PC-9 (cell line): ENCODE results near the gene GRAMD2A. TPM values are rescaled to one million over a fixed set of nuclear protein-coding genes. Genes with fewer than 3 reads are reported as not detected.

Experiments used
- BruUV-seq: library from RNA; stranded (reverse); fragments of 400-500 nt; replicated peaks from 2 replicates; lab custom pipeline; 2021; lab: Mats Ljungman, UMichigan
- CTCF ChIA-PET: fragments of 300-600 bp; sonication (Branson Sonifier 250); formaldehyde crosslinking; loops from one replicate; lab custom pipeline; 2022; ENCODE audit warnings: antibody characterized with exemption; lab: Charles Lee
- POLR2A ChIA-PET: fragments of 300-600 bp; sonication (Branson Sonifier 250); formaldehyde crosslinking; loops from one replicate; lab custom pipeline; 2022; ENCODE audit warnings: antibody characterized with exemption; ENCODE audit not compliant: unreplicated experiment; lab: Charles Lee
- DNase-seq, 2 experiments: peaks; one replicate each; pipeline versions ENCODE4 v3.0.0 to v3.0.0-alpha.2; 2015 to 2022; ENCODE audit warnings: mixed read lengths in 1 of 2
- H2AFZ ChIP-seq: fragments of 200-600 bp; sonication (generic); 2 replicates; pipeline ENCODE4 v1.8.1; 2017; ENCODE audit warnings: antibody characterized with exemption
- H3F3A ChIP-seq: fragments of 200-600 bp; sonication (generic); 2 replicates; pipeline ENCODE4 v1.8.1; 2017; ENCODE audit warnings: antibody characterized with exemption, mild to moderate bottlenecking, low read depth; ENCODE audit not compliant: insufficient read depth
- H3K27ac ChIP-seq: fragments of 200-600 bp; sonication (generic); 2 replicates; pipeline ENCODE4 v1.6.1; 2016; ENCODE audit warnings: mixed run types
- H3K27me3 ChIP-seq: fragments of 200-600 bp; sonication (generic); 2 replicates; pipeline ENCODE4 v1.6.1; 2016; ENCODE audit warnings: low read depth, mixed run types; ENCODE audit not compliant: insufficient read depth
- H3K36me3 ChIP-seq: fragments of 200-600 bp; sonication (generic); 2 replicates; pipeline ENCODE4 v1.6.1; 2016; ENCODE audit warnings: low read depth, mixed run types
- H3K4me1 ChIP-seq: fragments of 200-600 bp; sonication (generic); replicated peaks from 2 replicates; pipeline ENCODE4 v1.6.1; 2016; ENCODE audit warnings: mixed run types; ENCODE audit not compliant: insufficient read depth
- H3K4me2 ChIP-seq: fragments of 200-600 bp; sonication (generic); 2 replicates; pipeline ENCODE4 v1.6.1; 2017; ENCODE audit warnings: mixed run types
- H3K4me3 ChIP-seq: fragments of 200-600 bp; sonication (generic); 2 replicates; pipeline ENCODE4 v1.6.1; 2016; ENCODE audit warnings: mixed run types
- H3K79me2 ChIP-seq: fragments of 200-600 bp; sonication (generic); 2 replicates; pipeline ENCODE4 v1.6.1; 2017; ENCODE audit warnings: low read depth, mixed run types
- H3K9me2 ChIP-seq: fragments of 200-600 bp; sonication (generic); 2 replicates; pipeline ENCODE4 v1.8.1; 2017; ENCODE audit warnings: mild to moderate bottlenecking; ENCODE audit not compliant: insufficient read depth
- H3K9me3 ChIP-seq: fragments of 200-600 bp; sonication (generic); 2 replicates; pipeline ENCODE4 v1.8.1; 2016; ENCODE audit warnings: low read depth; ENCODE audit not compliant: insufficient read depth
- H4K20me1 ChIP-seq: fragments of 200-600 bp; sonication (generic); 2 replicates; pipeline ENCODE4 v1.8.1; 2017; ENCODE audit not compliant: insufficient read depth
- EZH2 ChIP-seq: fragments of 200-600 bp; sonication (generic); IDR thresholded peaks from 2 replicates; pipeline ENCODE4 v1.8.0; 2017; ENCODE audit warnings: antibody characterized with exemption, low read depth
- intact Hi-C: fragments of 100-400 bp; cut with micrococcal nuclease; formaldehyde crosslinking; loops from one replicate; pipeline ENCODE4 v1.10.0; 2022; ENCODE audit not compliant: unreplicated experiment
- total RNA-seq: library from RNA; stranded (reverse); gene quantifications from 2 replicates; pipeline ENCODE4 v1.2.3, GENCODE V29; 2021
- TF ChIP-seq, protein P1 (sequence below): fragments of 200-600 bp; sonication (generic); conservative IDR thresholded peaks from 2 replicates; pipeline ENCODE4 v1.6.1; 2017; ENCODE audit warnings: mixed run types, antibody characterized with exemption, mild to moderate bottlenecking, moderate library complexity

GRAMD2A gene
- total RNA-seq, 1 experiment from 2014 or later: 60.2 TPM

DNA sequence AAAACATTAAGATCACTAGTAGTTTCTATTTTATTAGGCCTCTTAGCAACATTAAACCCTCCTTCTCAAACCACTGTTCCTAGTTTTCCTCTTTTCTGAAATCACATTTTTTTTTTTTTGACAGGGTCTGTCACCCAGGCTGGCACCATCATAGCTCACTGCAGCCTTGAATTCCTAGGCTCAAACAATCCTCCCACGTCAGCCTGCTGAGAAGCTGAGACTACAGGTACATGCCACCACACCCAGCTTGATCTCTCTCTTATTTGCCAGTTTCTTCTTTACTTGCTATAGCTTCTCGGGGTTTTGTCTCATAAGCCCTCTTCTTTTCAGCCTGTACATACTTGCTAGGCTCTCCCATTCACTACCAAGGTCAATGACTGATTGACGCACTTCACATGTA is 51.4 kb downstream of the GRAMD2A start:
- H3K27ac ChIP-seq: no peak overlapping the region
- H3K4me1 ChIP-seq: no peaks in the 10 kb centered on the region
- H3K9me3 ChIP-seq: no peaks in the 10 kb centered on the region
- no TSS peak for BruUV-seq
- intact Hi-C loops: no loop called here
- CTCF ChIA-PET: interaction anchor here (0.7 kb wide), 1 partner anchor 199 kb away, joined by 3 read pairs; no protein-coding TSS in a partner anchor
- H3K9me2 ChIP-seq: no peaks in the 10 kb centered on the region
- H3K4me2 ChIP-seq: no peak overlapping the region
- POLR2A ChIA-PET: no interaction called here
- no peaks in the 10 kb centered on the region for H3K27me3 ChIP-seq
- no peak for DNase-seq
- TF ChIP-seq, protein P1, sequence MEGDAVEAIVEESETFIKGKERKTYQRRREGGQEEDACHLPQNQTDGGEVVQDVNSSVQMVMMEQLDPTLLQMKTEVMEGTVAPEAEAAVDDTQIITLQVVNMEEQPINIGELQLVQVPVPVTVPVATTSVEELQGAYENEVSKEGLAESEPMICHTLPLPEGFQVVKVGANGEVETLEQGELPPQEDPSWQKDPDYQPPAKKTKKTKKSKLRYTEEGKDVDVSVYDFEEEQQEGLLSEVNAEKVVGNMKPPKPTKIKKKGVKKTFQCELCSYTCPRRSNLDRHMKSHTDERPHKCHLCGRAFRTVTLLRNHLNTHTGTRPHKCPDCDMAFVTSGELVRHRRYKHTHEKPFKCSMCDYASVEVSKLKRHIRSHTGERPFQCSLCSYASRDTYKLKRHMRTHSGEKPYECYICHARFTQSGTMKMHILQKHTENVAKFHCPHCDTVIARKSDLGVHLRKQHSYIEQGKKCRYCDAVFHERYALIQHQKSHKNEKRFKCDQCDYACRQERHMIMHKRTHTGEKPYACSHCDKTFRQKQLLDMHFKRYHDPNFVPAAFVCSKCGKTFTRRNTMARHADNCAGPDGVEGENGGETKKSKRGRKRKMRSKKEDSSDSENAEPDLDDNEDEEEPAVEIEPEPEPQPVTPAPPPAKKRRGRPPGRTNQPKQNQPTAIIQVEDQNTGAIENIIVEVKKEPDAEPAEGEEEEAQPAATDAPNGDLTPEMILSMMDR: no peak
- H4K20me1 ChIP-seq: no peaks in the 10 kb centered on the region
- no peak overlapping the region for H2AFZ ChIP-seq
- no peaks in the 10 kb centered on the region for H3K79me2 ChIP-seq
- no peaks in the 10 kb centered on the region for H3F3A ChIP-seq
- no peaks in the 10 kb centered on the region for H3K36me3 ChIP-seq
- no peak overlapping the region for H3K4me3 ChIP-seq

DNA sequence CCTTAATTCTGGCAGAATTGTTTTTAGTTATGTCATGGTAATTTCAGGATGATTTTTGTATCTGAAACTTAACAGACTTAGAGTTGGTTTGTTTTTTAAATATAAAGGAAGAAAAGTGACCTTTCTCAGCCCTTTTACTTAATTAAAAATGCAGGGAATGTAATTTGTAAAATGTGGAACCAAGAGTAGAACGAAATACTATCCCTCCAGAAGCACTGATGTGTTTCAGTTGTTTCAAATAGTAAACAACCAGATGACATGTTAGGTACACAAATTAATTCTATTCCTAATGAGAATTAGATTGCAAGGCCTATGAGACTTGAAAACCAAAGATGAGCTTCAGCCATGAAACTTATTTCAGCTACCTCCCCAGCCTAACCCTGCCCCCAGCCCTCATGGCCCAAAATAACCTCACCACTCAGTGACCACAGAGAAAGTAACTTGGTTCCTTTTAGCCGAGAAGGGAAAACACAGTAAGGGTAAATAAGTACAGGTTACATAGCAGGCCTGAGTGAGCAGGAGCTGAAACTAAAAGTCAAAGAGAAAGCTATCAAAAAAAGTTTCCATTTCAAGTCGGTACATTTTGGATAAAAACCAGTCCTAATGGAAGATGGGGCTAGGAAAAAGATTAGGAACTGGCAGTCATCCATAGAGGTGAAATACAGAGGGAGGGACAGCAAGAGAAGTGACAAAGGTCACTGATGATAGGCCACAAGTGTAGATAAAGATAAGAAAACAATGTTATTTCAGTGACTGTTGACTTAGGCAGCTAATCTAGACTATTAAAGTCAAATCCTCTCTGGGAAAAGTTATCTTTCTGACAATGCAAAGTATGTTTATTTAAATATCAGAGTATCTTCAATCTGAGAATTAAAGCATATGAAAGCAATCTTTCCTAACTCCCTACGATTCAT is 56.2 kb downstream of the GRAMD2A start:
- Histone ChIP-seq H4K20me1 (no peaks in the 10 kb centered on the region), H3K27ac (no peak overlapping the region), H3K9me2 (no peaks in the 10 kb centered on the region), H2AFZ (no peak overlapping the region), H3F3A (no peaks in the 10 kb centered on the region), H3K9me3 (no peaks in the 10 kb centered on the region), H3K4me2 (no peak overlapping the region), H3K27me3 (no peaks in the 10 kb centered on the region), H3K79me2 (no peaks in the 10 kb centered on the region), H3K4me1 (no peaks in the 10 kb centered on the region), H3K4me3 (no peak overlapping the region), H3K36me3 (no peaks in the 10 kb centered on the region)
- ChIA-PET CTCF (no interaction called here), POLR2A (no interaction called here)
- intact Hi-C loops: no loop called here
- no peak for DNase-seq
- no peak for TF ChIP-seq EZH2
- TF ChIP-seq, protein P1: no peak
- BruUV-seq: no TSS peak

DNA sequence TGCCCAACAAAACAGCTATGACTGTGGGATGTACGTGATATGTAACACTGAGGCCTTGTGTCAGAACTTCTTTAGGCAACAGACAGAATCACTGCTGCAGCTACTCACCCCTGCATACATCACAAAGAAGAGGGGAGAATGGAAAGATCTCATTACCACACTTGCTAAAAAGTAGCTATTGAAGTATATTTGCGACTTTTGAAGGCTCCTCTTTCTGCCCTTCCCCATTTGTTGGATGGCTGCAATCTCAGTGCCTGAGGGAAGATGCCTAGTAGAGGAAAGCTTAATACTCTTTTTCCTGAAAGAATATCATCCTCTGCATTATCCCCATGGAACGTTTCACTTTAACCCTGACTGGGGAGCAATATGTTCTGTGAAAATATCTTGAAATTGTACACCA is 57.5 kb downstream of the GRAMD2A start:
- Histone ChIP-seq H4K20me1 (no peaks in the 10 kb centered on the region), H3K27ac (no peak overlapping the region), H3K27me3 (no peaks in the 10 kb centered on the region), H3K9me3 (no peaks in the 10 kb centered on the region), H3K4me1 (no peaks in the 10 kb centered on the region), H3F3A (no peaks in the 10 kb centered on the region), H3K79me2 (no peaks in the 10 kb centered on the region), H3K9me2 (no peaks in the 10 kb centered on the region), H3K4me2 (no peak overlapping the region), H3K4me3 (no peak overlapping the region), H3K36me3 (no peaks in the 10 kb centered on the region), H2AFZ (no peak overlapping the region)
- no TSS peak for BruUV-seq
- ChIA-PET CTCF (interaction anchor here (0.5 kb wide), 1 partner anchor 753 kb away, joined by 3 read pairs; no protein-coding TSS in a partner anchor), POLR2A (interaction anchor here (0.6 kb wide), 1 partner anchor 12 kb away, joined by 16 read pairs; no protein-coding TSS in a partner anchor)
- TF ChIP-seq, protein P1: no peak
- TF ChIP-seq EZH2: no peak
- no peak for DNase-seq
- intact Hi-C loops: no loop called here
